Neutrophil (primary cell): Measurements from ENCODE around the gene NUDT4.
"Not testable (repeated sequence)": the region's sequence is repeated elsewhere in the genome, so short reads cannot be mapped to it uniquely, and the experiment has no call there.

Source experiments
- H3K27ac ChIP-seq: fragments of 200-600 bp; sonication (generic); 2 replicates; pipeline ENCODE4 v1.5.1; 2016; ENCODE audit warnings: mild to moderate bottlenecking, moderate library complexity
- H3K27me3 ChIP-seq: fragments of 200-600 bp; sonication (generic); 2 replicates; pipeline ENCODE4 v1.6.0; 2016; ENCODE audit warnings: mild to moderate bottlenecking
- H3K36me3 ChIP-seq: fragments of 200-600 bp; sonication (generic); 2 replicates; pipeline ENCODE4 v1.5.1; 2017
- H3K4me1 ChIP-seq, 2 experiments: fragments of 200-600 bp in 1 of 2; sonication (generic) in 1 of 2; 1 replicate in 1 of 2; 2 replicates in 1 of 2; pipeline versions ENCODE4 v1.5.1 to v1.6.1; 2013 to 2016; ENCODE audit warnings: low read depth in 1 of 2, low read length in 1 of 2, mild to moderate bottlenecking in 1 of 2, moderate library complexity in 1 of 2; ENCODE audit not compliant: control insufficient read depth in 1 of 2, insufficient read depth in 1 of 2
- H3K4me3 ChIP-seq, 2 experiments: fragments of 200-600 bp in 1 of 2; sonication (generic) in 1 of 2; 1 replicate in 1 of 2; 2 replicates in 1 of 2; pipeline ENCODE4 v1.5.1; 2013 to 2016; ENCODE audit warnings: low read depth in 1 of 2, low read length in 1 of 2, mild to moderate bottlenecking in 1 of 2, moderate library complexity in 1 of 2
- H3K9me3 ChIP-seq: fragments of 200-600 bp; sonication (generic); 2 replicates; pipeline ENCODE4 v1.5.1; 2016
- CTCF ChIP-seq: fragments of 200-600 bp; sonication (generic); IDR thresholded peaks from 2 replicates; pipeline ENCODE4 v1.5.1; 2016; ENCODE audit warnings: antibody characterized with exemption

The NUDT4 gene

DNA sequence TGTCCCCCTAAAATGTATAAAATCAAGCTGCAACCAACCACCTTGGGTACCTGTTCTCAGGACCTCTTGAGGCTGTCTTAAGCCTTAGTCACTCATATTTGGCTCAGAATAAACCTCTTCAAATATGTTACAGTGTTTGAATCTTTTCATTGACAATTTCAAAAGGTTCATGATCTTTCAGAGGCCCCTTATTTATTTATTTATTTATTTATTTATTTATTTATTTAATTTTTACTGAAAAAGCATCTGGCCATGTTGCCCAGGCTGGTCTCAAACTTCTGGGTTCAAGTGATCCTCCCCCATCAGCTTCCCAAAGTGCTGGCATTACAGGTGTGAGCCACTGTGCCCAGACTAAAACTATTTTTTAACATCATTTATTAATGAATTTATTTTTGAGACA lies 8.2 kb upstream of the NUDT4 start:
- no peak overlapping the region for H3K4me3 ChIP-seq

GRCh38 chr12:93370947-93371346 lies 6.8 kb upstream of the NUDT4 start:
- Histone ChIP-seq H3K9me3 (no peaks in the 10 kb centered on the region), H3K36me3 (no peaks in the 10 kb centered on the region), H3K27me3 (no peaks in the 10 kb centered on the region), H3K4me3 (no peak overlapping the region), H3K27ac (no peak overlapping the region), H3K4me1 (no peaks in the 10 kb centered on the region)
- no peak for TF ChIP-seq CTCF

More for the DNA sequence above, 8.2 kb upstream of the NUDT4 start:
- Histone ChIP-seq H3K27ac (no peak overlapping the region), H3K36me3 (no peaks in the 10 kb centered on the region), H3K9me3 (no peaks in the 10 kb centered on the region), H3K27me3 (no peaks in the 10 kb centered on the region), H3K4me1 (no peaks in the 10 kb centered on the region)
- TF ChIP-seq CTCF: no peak

DNA sequence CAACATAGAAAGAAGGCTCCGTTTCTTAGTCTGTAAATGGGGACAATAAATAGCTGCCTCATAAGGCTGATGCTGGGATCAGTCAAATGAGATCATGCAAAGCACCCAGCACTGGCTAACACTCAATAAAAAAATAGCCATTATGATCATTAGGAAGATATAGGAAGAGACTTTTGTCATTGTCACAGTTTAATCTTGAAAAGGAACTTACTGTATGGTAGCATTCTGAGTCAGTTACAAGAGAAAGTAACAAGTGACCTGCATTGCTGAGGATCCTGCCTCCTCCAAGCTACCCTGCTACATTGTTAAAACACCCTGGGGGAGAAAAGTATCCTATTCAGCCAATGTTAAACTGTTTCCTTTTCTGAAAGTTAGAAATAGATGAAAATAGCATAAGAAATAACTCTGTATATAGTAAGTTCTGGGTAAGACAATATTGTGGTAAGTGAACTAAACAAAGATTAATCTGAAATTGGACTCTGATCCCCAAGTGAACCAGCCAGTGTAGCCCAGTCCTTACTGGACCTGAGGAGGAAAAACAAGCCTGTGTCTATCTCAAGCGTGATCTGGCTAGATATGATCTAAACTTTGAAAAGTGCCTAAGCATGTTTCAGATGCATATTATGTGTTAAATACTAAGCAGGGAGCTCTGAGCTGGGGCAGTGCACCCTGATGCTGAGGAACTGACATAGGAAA lies 3.6 kb upstream of the NUDT4 start:
- Histone ChIP-seq H3K27me3 (no peaks in the 10 kb centered on the region), H3K4me3 (no peak overlapping the region), H3K27ac (no peak overlapping the region), H3K9me3 (no peaks in the 10 kb centered on the region), H3K36me3 (no peaks in the 10 kb centered on the region), H3K4me1 (peaks cover 11 to 18% of the 10 kb centered on the region in 2 experiments)
- no peak for TF ChIP-seq CTCF

DNA sequence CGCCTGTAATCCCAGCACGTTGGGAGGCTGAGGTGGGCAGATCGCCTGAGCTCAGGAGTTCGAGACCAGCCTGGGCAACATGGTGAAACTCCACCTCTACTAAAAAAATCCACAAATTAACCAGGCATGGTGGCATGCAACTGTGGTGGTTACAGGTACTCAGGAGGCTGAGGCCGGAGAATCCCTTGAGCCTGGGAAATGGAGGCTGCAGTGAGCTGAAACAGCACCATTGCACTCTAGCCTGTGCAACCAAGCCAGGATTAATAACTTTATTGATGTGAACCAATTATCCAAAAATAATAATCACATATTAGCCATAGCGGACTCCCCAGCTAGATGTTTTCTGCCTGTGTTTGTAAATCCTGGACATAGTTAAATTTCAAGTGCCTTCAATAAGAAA lies 1.8 kb upstream of the NUDT4 start:
- peaks cover 29 to 36% of the 10 kb centered on the region in 2 experiments for H3K4me1 ChIP-seq
- TF ChIP-seq CTCF: no peak
- no peaks in the 10 kb centered on the region for H3K9me3 ChIP-seq
- no peaks in the 10 kb centered on the region for H3K36me3 ChIP-seq
- no peak overlapping the region for H3K27ac ChIP-seq
- H3K4me3 ChIP-seq: no peak overlapping the region
- no peaks in the 10 kb centered on the region for H3K27me3 ChIP-seq

GRCh38 chr12:93376436-93377251 lies 1.1 kb upstream of the NUDT4 start:
- peaks cover 36 to 43% of the 10 kb centered on the region in 2 experiments for H3K4me1 ChIP-seq
- H3K4me3 ChIP-seq: peak overlapping the region; percentile 87 to 95

DNA sequence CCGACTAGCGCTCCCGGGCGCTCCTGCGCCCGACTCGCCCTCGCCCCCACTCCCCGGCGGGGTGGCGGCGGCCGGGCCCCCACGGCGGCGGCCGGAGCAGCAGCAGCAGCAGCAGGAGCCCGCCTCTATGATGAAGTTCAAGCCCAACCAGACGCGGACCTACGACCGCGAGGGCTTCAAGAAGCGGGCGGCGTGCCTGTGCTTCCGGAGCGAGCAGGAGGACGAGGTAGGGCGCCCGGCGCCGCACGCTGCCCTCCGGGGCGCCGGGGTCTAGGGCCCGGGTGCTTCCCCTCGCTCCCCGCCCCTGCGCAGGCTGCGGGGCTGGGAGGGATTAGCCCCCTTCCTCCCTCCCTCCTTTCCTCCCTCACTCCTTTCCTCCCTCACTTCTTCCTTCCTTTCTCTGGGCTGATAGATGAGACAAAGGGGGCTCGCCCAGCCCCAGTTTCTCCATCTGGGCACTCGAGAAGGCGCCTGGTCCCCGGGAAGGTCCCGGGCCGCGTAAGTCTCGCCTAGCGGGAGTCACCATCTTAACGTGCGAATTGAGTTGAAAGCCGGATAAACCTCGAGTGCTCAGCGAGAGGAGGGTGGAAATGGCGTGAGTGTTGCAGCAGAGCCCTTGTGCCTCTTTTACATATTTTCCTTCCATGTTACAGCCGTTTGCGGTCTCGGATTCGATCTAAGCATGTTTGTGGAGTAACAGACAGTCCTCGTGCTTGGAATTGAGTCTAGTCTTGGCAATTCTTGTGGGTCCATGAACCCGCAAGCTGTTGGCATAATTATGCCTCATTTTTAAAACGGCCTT lies 672 bp downstream of the NUDT4 start:
- H3K36me3 ChIP-seq, H3K27me3 ChIP-seq, H3K9me3 ChIP-seq: not testable (repeated sequence)
- H3K27ac ChIP-seq: peak overlapping the region; percentile 81
- peaks cover 40 to 46% of the 10 kb centered on the region in 2 experiments for H3K4me1 ChIP-seq
- peak overlapping the region; percentile 87 to 95 for H3K4me3 ChIP-seq

More at GRCh38 chr12:93376436-93377251, 1.1 kb upstream of the NUDT4 start:
- Histone ChIP-seq H3K27ac (no peak overlapping the region), H3K27me3 (no peaks in the 10 kb centered on the region), H3K9me3 (no peaks in the 10 kb centered on the region), H3K36me3 (no peaks in the 10 kb centered on the region)
- TF ChIP-seq CTCF: no peak
